22Rv1 (cell line): ENCODE results near the gene ZBTB37.

ENCODE experiments used
- ZFX ChIP-seq: fragments of 450-650 bp; IDR thresholded peaks from 2 replicates; pipeline ENCODE4 v1.6.1; 2017; ENCODE audit warnings: antibody characterized with exemption, borderline replicate concordance
- TF ChIP-seq, protein P1 (sequence below): fragments of 450-650 bp; IDR thresholded peaks from 2 replicates; pipeline ENCODE4 v1.5.1; 2017; ENCODE audit warnings: mild to moderate bottlenecking

GRCh38 chr1:173824315-173825081 is 43.7 kb upstream of the ZBTB37 start, which contains the start of the genes CENPL and DARS2:
- TF ChIP-seq, protein P1, sequence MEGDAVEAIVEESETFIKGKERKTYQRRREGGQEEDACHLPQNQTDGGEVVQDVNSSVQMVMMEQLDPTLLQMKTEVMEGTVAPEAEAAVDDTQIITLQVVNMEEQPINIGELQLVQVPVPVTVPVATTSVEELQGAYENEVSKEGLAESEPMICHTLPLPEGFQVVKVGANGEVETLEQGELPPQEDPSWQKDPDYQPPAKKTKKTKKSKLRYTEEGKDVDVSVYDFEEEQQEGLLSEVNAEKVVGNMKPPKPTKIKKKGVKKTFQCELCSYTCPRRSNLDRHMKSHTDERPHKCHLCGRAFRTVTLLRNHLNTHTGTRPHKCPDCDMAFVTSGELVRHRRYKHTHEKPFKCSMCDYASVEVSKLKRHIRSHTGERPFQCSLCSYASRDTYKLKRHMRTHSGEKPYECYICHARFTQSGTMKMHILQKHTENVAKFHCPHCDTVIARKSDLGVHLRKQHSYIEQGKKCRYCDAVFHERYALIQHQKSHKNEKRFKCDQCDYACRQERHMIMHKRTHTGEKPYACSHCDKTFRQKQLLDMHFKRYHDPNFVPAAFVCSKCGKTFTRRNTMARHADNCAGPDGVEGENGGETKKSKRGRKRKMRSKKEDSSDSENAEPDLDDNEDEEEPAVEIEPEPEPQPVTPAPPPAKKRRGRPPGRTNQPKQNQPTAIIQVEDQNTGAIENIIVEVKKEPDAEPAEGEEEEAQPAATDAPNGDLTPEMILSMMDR, result no peak
- no peak for TF ChIP-seq ZFX
